Tibial artery (tissue), 4 donors: ENCODE data around the gene PHF24.
"Not testable (repeated sequence)": the region's sequence is repeated elsewhere in the genome, so short reads cannot be mapped to it uniquely, and the experiment has no call there.

Source experiments
- DNase-seq, 2 donors: peaks; one replicate each; pipeline ENCODE4 v3.0.0-alpha.2; 2019
- H3K27ac ChIP-seq, 2 donors: fragments of 200-600 bp; sonication (generic) in 1 of 2; 1 replicate in 1 of 2; 2 replicates in 1 of 2; pipeline ENCODE4 v1.5.1; 2018 to 2019; ENCODE audit warnings: mild to moderate bottlenecking in 1 of 2
- H3K27me3 ChIP-seq, 2 donors: fragments of 200-600 bp; sonication (generic) in 1 of 2; one replicate each; pipeline versions ENCODE4 v1.5.1 to v1.6.0; 2016 to 2019
- H3K36me3 ChIP-seq, 3 donors: fragments of 200-600 bp; sonication (generic) in 2 of 3; one replicate each; pipeline ENCODE4 v1.5.1; 2016 to 2019; ENCODE audit warnings: mild to moderate bottlenecking in 2 of 3
- H3K4me1 ChIP-seq, 4 donors: fragments of 200-600 bp; sonication (generic) in 2 of 4; 1 replicate in 3 of 4; 2 replicates in 1 of 4; pipeline ENCODE4 v1.5.1; 2016 to 2019
- H3K4me3 ChIP-seq, 2 donors: fragments of 200-600 bp; sonication (generic) in 1 of 2; 1 replicate in 1 of 2; 2 replicates in 1 of 2; pipeline ENCODE4 v1.5.1; 2018 to 2019; ENCODE audit warnings: mild to moderate bottlenecking in 2 of 2
- H3K9me3 ChIP-seq, 3 donors: fragments of 200-600 bp; sonication (generic) in 1 of 3; one replicate each; pipeline ENCODE4 v1.5.1; 2016 to 2019
- CTCF ChIP-seq, 2 experiments: fragments of 200-600 bp in 1 of 2; fragments of 450-650 bp in 1 of 2; IDR thresholded peaks; one replicate each; pipeline ENCODE4 v1.5.1; 2017 to 2019; ENCODE audit warnings: antibody characterized with exemption in 2 of 2, mild to moderate bottlenecking in 1 of 2, moderate library complexity in 1 of 2
- intact Hi-C: fragments of 100-400 bp; cut with DNase I; formaldehyde crosslinking; loops from one replicate; pipeline ENCODE4 v1.15.0; 2023; ENCODE audit warnings: low total_unique reads

Gene PHF24

GRCh38 chr9:34957492-34958410 is at the start of gene PHF24:
TSS of gene PHF24 (plus strand) at chr9:34958285. CDS start at chr9:34971299, 13,014 bp downstream.
- peaks cover 9 to 42% of the 10 kb centered on the region in 2 donors for H3K27me3 ChIP-seq
- no peaks in the 10 kb centered on the region for H3K36me3 ChIP-seq
- peaks cover 0 to 15% (median 9%) of the 10 kb centered on the region in 4 donors for H3K4me1 ChIP-seq
- intact Hi-C loops, result no loop called here
- TF ChIP-seq CTCF (IDR thresholded peaks at IDR 0.05), result no peak
- H3K9me3 ChIP-seq, result no peaks in the 10 kb centered on the region
- DNase-seq, result no peak
- peak within 1 kb of the TSS; percentile 32 to 55 for H3K4me3 ChIP-seq
- H3K27ac ChIP-seq, result no peak within 1 kb of the TSS

- intact Hi-C loops, result no loop called here
- peaks cover 0 to 13% of the 10 kb centered on the region in 2 donors for H3K27me3 ChIP-seq
- TF ChIP-seq CTCF (IDR thresholded peaks at IDR 0.05), result no peak
- H3K9me3 ChIP-seq, result peaks cover 3 to 12% (median 4%) of the 10 kb centered on the region in 3 donors
- H3K4me1 ChIP-seq, result no peaks in the 10 kb centered on the region
- no peak overlapping the region for H3K4me3 ChIP-seq
- no peak for DNase-seq
- no peak overlapping the region for H3K27ac ChIP-seq
- no peaks in the 10 kb centered on the region for H3K36me3 ChIP-seq
Measured at GRCh38 chr9:34927061-34927460, 31.0 kb upstream of the PHF24 start.

- no peaks in the 10 kb centered on the region for H3K36me3 ChIP-seq
- no peaks in the 10 kb centered on the region for H3K4me1 ChIP-seq
- H3K9me3 ChIP-seq, result peaks cover 3 to 12% (median 4%) of the 10 kb centered on the region in 3 donors
- peaks cover 0 to 13% of the 10 kb centered on the region in 2 donors for H3K27me3 ChIP-seq
- no peak overlapping the region for H3K27ac ChIP-seq
- DNase-seq, result no peak
- intact Hi-C loops, result no loop called here
- no peak for TF ChIP-seq CTCF (IDR thresholded peaks at IDR 0.05)
- no peak overlapping the region for H3K4me3 ChIP-seq
Measured at GRCh38 chr9:34928921-34929320, 29.2 kb upstream of the PHF24 start.

- intact Hi-C loops, result no loop called here
- peak; percentile 10 to 25 for TF ChIP-seq CTCF (IDR thresholded peaks at IDR 0.05)
- DNase-seq, result no peak
Measured at GRCh38 chr9:34929506-34930102, 28.5 kb upstream of the PHF24 start.

GRCh38 chr9:34939989-34940388 is 18.1 kb upstream of the PHF24 start:
- H3K27ac ChIP-seq, intact Hi-C loops, DNase-seq, H3K4me3 ChIP-seq, H3K9me3 ChIP-seq, H3K36me3 ChIP-seq, H3K27me3 ChIP-seq, H3K4me1 ChIP-seq: not testable (repeated sequence)

More at GRCh38 chr9:34929506-34930102, 28.5 kb upstream of the PHF24 start:
- peaks cover 0 to 13% of the 10 kb centered on the region in 2 donors for H3K27me3 ChIP-seq
- no peak overlapping the region for H3K27ac ChIP-seq
- peaks cover 3 to 12% (median 4%) of the 10 kb centered on the region in 3 donors for H3K9me3 ChIP-seq
- H3K4me3 ChIP-seq, result no peak overlapping the region
- no peaks in the 10 kb centered on the region for H3K36me3 ChIP-seq
- no peaks in the 10 kb centered on the region for H3K4me1 ChIP-seq

- intact Hi-C loops, result no loop called here
- no peak overlapping the region for H3K27ac ChIP-seq
- no peak for DNase-seq
- no peaks in the 10 kb centered on the region for H3K4me1 ChIP-seq
- no peaks in the 10 kb centered on the region for H3K36me3 ChIP-seq
- H3K4me3 ChIP-seq, result no peak overlapping the region
- H3K9me3 ChIP-seq, result no peaks in the 10 kb centered on the region
- TF ChIP-seq CTCF (IDR thresholded peaks at IDR 0.05), result no peak
- H3K27me3 ChIP-seq, result no peaks in the 10 kb centered on the region
Measured at GRCh38 chr9:34948451-34948850, 9.6 kb upstream of the PHF24 start.
